ENCODE measurements around the gene CDHR2. TPM values are rescaled to one million over a fixed set of nuclear protein-coding genes. Genes with fewer than 3 reads are reported as not detected.
"Not testable (repeated sequence)": the region's sequence is repeated elsewhere in the genome, so short reads cannot be mapped to it uniquely, and the experiment has no call there.

Gene CDHR2
- polyA plus RNA-seq, 1 donor = 0.17 TPM

DNA sequence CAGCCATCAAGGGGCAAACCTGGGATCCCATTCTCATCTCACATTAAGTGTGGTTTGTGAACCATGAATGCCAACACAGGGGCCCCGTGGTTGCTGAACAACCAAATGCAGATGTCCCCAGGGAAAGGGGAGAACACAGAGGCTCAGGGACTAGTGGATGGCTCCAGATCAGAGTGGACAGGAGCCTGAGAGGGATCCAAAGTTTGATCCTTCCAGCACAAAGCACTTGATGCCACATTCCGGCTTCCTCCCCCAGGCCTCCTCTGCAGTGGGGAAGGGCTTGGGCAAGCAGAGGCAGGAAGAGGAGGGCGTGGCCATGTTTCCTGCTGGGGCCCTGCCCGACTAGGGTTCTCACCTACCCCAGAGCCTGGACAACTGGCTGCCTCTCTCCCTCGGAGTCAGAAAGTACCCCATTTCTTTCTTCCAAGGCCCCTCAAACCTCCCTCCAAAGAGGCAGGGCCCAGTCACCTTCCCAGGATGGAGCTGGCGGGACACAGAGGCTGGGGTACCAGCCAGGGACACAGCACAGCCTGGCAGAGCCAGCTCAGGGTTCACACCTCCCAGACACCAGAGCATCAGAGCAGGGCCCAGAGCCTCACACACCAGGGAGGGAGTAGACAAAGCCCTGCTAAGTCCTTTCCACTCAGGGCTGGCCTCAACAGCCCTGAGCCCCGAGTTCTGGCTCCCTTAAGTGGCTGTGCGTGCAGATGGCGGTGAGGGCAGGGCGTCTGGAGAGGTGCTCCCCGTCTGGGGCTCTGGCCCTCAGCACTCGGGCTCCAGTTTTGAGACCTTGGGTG lies 7.6 kb upstream of the CDHR2 start:
- peak; percentile 16 for DNase-seq

DNA sequence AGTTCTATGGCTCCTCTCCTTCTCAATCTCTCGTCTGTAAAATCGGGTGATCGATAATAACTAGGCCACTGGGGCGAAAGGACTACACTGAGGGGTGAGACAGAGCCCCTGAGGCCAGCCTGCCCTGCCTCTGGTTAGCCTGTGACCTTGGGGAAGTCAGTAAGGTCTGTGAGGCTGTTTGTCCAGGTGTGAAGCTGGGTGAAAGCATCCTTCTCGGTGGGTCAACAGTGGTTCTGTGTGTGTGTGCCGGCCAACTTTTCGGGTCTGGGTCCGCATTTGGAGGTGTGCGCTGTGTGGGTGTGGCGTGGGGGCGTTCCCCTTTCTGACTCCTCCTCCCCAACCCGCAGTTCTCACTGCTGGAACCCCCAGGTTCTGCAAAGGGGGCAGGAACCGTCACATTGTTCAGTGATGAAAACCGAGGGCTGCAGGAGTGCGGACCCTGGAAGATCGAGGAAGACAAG lies 7.0 kb upstream of the CDHR2 start:
- DNase-seq = no peak

GRCh38 chr5:176542596-176543427 lies 6.3 kb upstream of the CDHR2 start:
- DNase-seq = peak; percentile 51

DNA sequence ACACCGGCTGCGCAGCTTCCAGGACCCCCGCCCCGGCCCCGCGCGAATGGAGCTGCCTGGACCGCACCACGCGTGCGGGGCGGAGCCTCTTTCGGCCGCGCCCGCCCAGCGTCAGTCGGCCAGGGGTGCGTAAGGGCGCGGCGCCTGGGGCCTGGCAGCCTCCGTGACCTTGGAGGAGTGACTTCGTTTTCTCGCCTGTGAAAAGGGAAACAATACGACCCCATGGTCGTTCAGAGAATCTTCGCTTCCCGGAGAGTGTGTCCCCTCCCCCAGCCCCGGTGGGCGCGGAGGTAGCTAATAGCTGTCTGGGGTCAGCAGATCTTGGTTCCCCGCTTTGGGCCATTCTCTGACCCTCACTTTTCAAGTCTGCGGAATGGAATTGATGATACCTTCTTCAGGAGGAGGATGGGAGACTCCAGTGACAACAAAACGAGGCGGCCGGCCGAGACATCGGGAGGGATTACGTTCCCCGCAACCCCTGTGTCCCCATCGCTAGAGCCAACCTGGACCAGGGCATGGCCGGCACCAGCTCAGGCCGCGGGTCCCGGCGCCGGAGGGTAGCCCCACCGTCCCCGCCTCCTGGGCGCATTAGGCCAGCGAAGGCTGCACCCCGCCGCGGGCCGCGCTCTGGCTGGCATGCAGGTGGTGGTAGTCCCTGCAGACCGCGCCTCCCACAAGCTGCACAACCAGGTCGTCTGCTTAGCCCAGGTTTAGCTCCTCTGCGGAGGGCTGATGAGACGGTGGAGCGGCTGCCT lies 5.5 kb upstream of the CDHR2 start:
- peak; percentile 68 for DNase-seq

DNA sequence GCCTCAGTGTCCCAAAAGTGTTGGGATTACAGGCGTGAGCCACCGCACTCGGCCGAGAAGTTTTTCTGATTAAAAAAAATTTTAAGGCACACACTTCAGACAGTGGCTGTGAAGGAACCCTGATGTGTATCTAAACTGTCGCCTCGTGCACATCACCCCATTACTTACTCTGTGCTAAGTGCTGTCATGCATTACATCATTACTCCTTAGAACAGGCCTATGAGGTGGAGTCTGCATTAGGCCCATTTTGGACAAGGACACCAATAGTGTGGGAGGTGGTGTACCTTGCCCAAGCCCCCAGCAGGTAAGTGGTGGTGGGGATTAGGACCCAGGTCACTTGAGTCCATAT lies 3.8 kb upstream of the CDHR2 start:
- DNase-seq = no peak

- DNase-seq = no peak
Measured at GRCh38 chr5:176545737-176546509, 3.2 kb upstream of the CDHR2 start.

GRCh38 chr5:176547802-176548201 lies 1.3 kb upstream of the CDHR2 start:
- DNase-seq = no peak

DNA sequence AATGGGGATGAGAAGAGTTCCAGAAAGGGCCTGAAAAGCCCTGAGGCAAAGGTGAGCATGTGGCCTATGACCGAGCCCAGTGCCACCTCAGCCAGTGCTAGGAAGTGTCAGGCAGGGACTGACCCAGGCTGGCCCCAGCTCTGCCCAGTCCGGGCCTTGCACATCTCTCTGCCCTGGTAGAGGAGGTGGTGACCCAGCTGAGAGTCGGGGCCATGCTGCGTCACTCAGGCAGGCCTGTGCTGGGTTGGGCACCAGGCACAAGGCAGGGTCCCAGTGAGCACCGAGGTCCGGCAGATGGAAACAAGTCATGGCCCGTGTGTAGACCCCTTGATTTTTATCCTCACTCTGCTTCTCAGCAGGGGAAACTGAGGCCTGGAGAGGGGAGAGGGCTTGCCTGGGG lies 729 bp downstream of the CDHR2 start:
- no peak for DNase-seq

GRCh38 chr5:176550275-176550831 lies 1.2 kb downstream of the CDHR2 start:
- DNase-seq = no peak

GRCh38 chr5:176550937-176551336 lies 1.8 kb downstream of the CDHR2 start:
- DNase-seq = not testable (repeated sequence)

DNA sequence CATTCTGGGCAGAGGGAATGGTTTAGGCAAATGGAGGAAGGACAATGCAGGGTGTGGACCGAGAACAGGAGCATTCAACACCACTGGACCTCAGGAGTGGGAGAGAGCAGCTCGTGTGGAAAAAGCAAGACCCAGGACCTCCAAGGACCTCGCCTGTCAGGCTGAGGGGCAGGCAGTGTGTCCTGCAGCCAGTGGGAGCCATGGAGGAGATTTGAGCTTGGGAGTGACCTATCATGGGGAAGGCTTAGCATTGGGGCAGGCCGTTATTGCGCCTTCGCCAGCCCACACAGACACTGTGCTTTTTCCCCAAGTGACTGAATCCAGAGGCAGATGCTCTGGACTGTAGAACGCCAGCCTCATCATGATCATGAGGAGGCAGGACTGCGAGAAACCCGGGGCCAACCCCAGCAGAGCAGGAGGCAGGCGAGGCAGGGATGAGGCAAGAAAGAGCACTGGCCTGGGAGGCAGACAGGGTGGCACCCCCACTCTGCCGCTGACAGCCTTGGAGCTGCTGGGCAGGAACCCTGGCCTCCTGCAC lies 3.3 kb downstream of the CDHR2 start:
- DNase-seq = no peak

GRCh38 chr5:176553260-176554085 lies 4.3 kb downstream of the CDHR2 start:
- DNase-seq = no peak

- DNase-seq = no peak
Measured at GRCh38 chr5:176557846-176558245, 8.7 kb downstream of the CDHR2 start.

DNA sequence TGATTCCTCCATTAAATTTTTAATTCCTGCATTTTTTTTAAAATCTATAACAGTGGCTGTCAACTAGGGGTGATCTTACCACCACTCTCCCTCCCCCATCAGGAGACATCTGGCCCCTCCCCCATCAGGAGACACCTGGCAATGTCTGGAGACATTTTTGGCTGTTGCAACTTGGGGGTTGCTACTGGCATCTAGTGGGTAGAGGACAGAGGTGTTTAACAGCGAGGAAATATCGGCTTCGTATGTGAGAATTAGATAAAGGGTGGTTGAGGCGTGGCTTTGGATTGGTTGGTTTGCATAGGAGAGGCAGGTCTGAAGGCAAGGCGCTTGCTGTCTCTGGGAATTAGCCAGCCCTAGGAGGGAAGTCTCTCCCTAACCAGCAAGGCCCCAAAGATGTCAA lies 10.5 kb downstream of the CDHR2 start:
- no peak for DNase-seq

GRCh38 chr5:176560364-176560763 lies 11.2 kb downstream of the CDHR2 start:
- no peak for DNase-seq

GRCh38 chr5:176561259-176561658 lies 12.1 kb downstream of the CDHR2 start:
- DNase-seq = no peak

DNA sequence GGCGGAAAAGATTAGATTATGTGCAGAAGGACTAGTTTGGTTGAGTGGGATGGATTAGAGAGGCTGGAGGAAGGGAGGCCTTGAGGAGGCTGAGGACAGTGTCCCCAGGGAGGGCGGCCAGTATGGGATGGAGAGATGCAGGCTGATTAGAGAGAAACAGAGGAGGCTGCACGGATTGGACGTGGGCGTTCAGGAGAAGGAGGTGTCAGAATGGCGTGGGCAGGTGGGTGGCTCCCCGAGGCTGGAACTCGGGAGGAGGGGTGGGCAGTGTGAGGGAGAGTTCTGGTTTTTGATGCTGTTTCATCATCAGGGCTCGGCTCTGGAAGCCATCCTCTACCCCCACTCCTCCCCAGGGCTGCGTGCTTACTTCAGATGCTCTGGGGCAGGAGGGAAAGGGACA lies 13.0 kb downstream of the CDHR2 start:
- DNase-seq = no peak

GRCh38 chr5:176564002-176564401 lies 14.9 kb downstream of the CDHR2 start:
- no peak for DNase-seq

DNA sequence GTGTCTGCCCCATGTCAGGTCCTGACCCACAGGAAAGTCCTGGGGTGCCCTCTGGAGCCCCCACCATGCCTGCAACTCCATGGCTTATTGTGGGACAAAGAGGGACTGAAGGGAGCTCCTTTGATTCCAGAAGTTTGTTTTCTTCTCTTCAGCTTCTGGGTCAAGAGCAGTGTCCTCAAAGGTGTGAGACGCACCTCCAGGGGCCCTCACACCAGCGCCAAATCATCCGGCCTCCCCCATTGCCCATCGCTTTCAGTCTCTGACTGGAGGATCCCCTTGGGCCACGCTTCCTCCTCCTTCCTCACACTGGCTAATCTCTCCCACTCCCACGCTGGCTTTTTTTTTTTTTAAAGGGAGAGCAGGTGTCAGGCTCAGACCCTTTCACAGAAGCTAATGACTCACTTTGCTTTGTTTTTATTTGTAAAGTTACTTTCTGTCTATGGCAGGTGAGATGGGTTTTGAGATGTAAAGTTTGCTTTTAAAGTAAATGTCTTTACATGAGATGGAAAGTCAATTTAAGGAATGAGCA lies 16.7 kb downstream of the CDHR2 start:
- no peak for DNase-seq

GRCh38 chr5:176568657-176569056 lies 19.5 kb downstream of the CDHR2 start:
- DNase-seq = no peak
